MM.1S (cell line): Measurements from ENCODE around the gene C1orf21.

Experiments
- EZH2 ChIP-seq: fragments of 300-600 bp; sonication (generic); optimal IDR thresholded peaks from 2 replicates; pipeline ENCODE3; 2017; ENCODE audit warnings: low read depth, mild to moderate bottlenecking, antibody characterized with exemption, low read length, mixed read lengths
- EZH2phosphoT487 ChIP-seq: fragments of 300-600 bp; sonication (generic); IDR thresholded peaks from 2 replicates; pipeline ENCODE4 v1.6.1; 2018; ENCODE audit warnings: antibody characterized with exemption, low read length
- TF ChIP-seq, protein P1 (sequence below): fragments of 300-600 bp; sonication (generic); IDR thresholded peaks from 2 replicates; pipeline ENCODE4 v1.5.1; 2016; ENCODE audit warnings: antibody characterized with exemption, low read length, mixed read lengths

GRCh38 chr1:184557423-184558347 lies 170.9 kb downstream of the C1orf21 start:
- TF ChIP-seq EZH2, result no peak
- TF ChIP-seq, protein P1, sequence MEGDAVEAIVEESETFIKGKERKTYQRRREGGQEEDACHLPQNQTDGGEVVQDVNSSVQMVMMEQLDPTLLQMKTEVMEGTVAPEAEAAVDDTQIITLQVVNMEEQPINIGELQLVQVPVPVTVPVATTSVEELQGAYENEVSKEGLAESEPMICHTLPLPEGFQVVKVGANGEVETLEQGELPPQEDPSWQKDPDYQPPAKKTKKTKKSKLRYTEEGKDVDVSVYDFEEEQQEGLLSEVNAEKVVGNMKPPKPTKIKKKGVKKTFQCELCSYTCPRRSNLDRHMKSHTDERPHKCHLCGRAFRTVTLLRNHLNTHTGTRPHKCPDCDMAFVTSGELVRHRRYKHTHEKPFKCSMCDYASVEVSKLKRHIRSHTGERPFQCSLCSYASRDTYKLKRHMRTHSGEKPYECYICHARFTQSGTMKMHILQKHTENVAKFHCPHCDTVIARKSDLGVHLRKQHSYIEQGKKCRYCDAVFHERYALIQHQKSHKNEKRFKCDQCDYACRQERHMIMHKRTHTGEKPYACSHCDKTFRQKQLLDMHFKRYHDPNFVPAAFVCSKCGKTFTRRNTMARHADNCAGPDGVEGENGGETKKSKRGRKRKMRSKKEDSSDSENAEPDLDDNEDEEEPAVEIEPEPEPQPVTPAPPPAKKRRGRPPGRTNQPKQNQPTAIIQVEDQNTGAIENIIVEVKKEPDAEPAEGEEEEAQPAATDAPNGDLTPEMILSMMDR, result no peak
- TF ChIP-seq EZH2phosphoT487, result no peak
